Measurements from ENCODE around the gene WFDC6. TPM values are rescaled to one million over a fixed set of nuclear protein-coding genes. Genes with fewer than 3 reads are reported as not detected.

WFDC6 gene
- total RNA-seq, 2 experiments from 2014 or later: not detected

- DNase-seq (no peak), ATAC-seq (no peak)
- intact Hi-C loops (cut with DNase I, micrococcal nuclease): no loop called here
- Mint-ChIP-seq H3K27ac (no peak overlapping the region), H3K36me3 (ENCODE audit: low read depth) (no peaks in the 10 kb centered on the region), H3K4me3 (no peak overlapping the region), H3K27me3 (peaks cover 21% of the 10 kb centered on the region), H3K9me3 (ENCODE audit: low read depth) (no peaks in the 10 kb centered on the region), H3K4me1 (no peaks in the 10 kb centered on the region)
- ChIA-PET POLR2A (no interaction called here), CTCF (interaction anchor here (1.0 to 1.5 kb wide), 2 partner anchors 21 to 270 kb away, joined by 3 read pairs; no protein-coding TSS in a partner anchor)
Measured at GRCh38 chr20:45497971-45498494, 41.2 kb downstream of the WFDC6 start.

GRCh38 chr20:45496166-45496565, 43.1 kb downstream of the WFDC6 start:
- CTCF ChIA-PET: no interaction called here
- no peak for DNase-seq
- intact Hi-C loops (cut with DNase I, micrococcal nuclease): no loop called here
- H3K4me1 Mint-ChIP-seq: no peaks in the 10 kb centered on the region
- H3K27me3 Mint-ChIP-seq: peaks cover 17% of the 10 kb centered on the region
- H3K36me3 Mint-ChIP-seq (ENCODE audit: low read depth): no peaks in the 10 kb centered on the region
- POLR2A ChIA-PET: no interaction called here
- ATAC-seq: no peak
- no peak overlapping the region for H3K27ac Mint-ChIP-seq
- H3K4me3 Mint-ChIP-seq: no peak overlapping the region
- no peaks in the 10 kb centered on the region for H3K9me3 Mint-ChIP-seq (ENCODE audit: low read depth)

GRCh38 chr20:45495501-45495941, 43.8 kb downstream of the WFDC6 start:
- H3K27ac Mint-ChIP-seq: no peak overlapping the region
- intact Hi-C loops (cut with DNase I, micrococcal nuclease): no loop called here
- POLR2A ChIA-PET: no interaction called here
- no peak overlapping the region for H3K4me3 Mint-ChIP-seq
- H3K4me1 Mint-ChIP-seq: no peaks in the 10 kb centered on the region
- no peaks in the 10 kb centered on the region for H3K9me3 Mint-ChIP-seq (ENCODE audit: low read depth)
- peaks cover 17% of the 10 kb centered on the region for H3K27me3 Mint-ChIP-seq
- ATAC-seq: no peak
- no peak for DNase-seq
- no peaks in the 10 kb centered on the region for H3K36me3 Mint-ChIP-seq (ENCODE audit: low read depth)
- CTCF ChIA-PET: interaction anchor here (0.5 kb wide), 1 partner anchor 516 kb away, joined by 3 read pairs; no protein-coding TSS in a partner anchor

- POLR2A ChIA-PET: no interaction called here
- DNase-seq (no peak), ATAC-seq (no peak)
- Mint-ChIP-seq H3K27me3 (peaks cover 23% of the 10 kb centered on the region), H3K27ac (no peak overlapping the region), H3K9me3 (ENCODE audit: low read depth) (no peaks in the 10 kb centered on the region), H3K4me1 (no peaks in the 10 kb centered on the region), H3K4me3 (no peak overlapping the region), H3K36me3 (ENCODE audit: low read depth) (no peaks in the 10 kb centered on the region)
- intact Hi-C loops (cut with DNase I, micrococcal nuclease): no loop called here
- CTCF ChIA-PET: interaction anchor here (0.6 to 1.3 kb wide), 2 partner anchors 31 to 37 kb away, joined by 3 to 5 read pairs; no protein-coding TSS in a partner anchor
Measured at GRCh38 chr20:45489083-45489531, 50.2 kb downstream of the WFDC6 start.

GRCh38 chr20:45487231-45487635, 52.0 kb downstream of the WFDC6 start:
- Mint-ChIP-seq H3K4me3 (no peak overlapping the region), H3K9me3 (ENCODE audit: low read depth) (no peaks in the 10 kb centered on the region), H3K4me1 (no peaks in the 10 kb centered on the region), H3K36me3 (ENCODE audit: low read depth) (no peaks in the 10 kb centered on the region), H3K27me3 (peaks cover 24% of the 10 kb centered on the region), H3K27ac (no peak overlapping the region)
- CTCF ChIA-PET: interaction anchor here (2.6 kb wide), 1 partner anchor 125 kb away, joined by 8 read pairs; the partner anchor contains the start of gene SYS1
- intact Hi-C loops (cut with DNase I, micrococcal nuclease): no loop called here
- POLR2A ChIA-PET: no interaction called here
- no peak for ATAC-seq
- DNase-seq: peak; percentile 22

- no peak overlapping the region for H3K4me3 Mint-ChIP-seq
Measured at GRCh38 chr20:45485388-45485787, 53.9 kb downstream of the WFDC6 start.

GRCh38 chr20:45484676-45485075, 54.6 kb downstream of the WFDC6 start:
- no peaks in the 10 kb centered on the region for H3K36me3 Mint-ChIP-seq (ENCODE audit: low read depth)
- peaks cover 34% of the 10 kb centered on the region for H3K27me3 Mint-ChIP-seq
- H3K4me1 Mint-ChIP-seq: no peaks in the 10 kb centered on the region
- no peaks in the 10 kb centered on the region for H3K9me3 Mint-ChIP-seq (ENCODE audit: low read depth)
- DNase-seq: no peak
- ChIA-PET POLR2A (no interaction called here), CTCF (interaction anchor here (0.6 to 3.2 kb wide), 8 partner anchors 38 to 530 kb away, joined by 3 to 11 read pairs (median 4); partner anchors contain the start of gene SYS1)
- no peak overlapping the region for H3K27ac Mint-ChIP-seq
- H3K4me3 Mint-ChIP-seq: no peak overlapping the region
- no peak for ATAC-seq
- intact Hi-C loops (cut with DNase I, micrococcal nuclease): no loop called here

More at GRCh38 chr20:45485388-45485787, 53.9 kb downstream of the WFDC6 start:
- Mint-ChIP-seq H3K9me3 (ENCODE audit: low read depth) (no peaks in the 10 kb centered on the region), H3K36me3 (ENCODE audit: low read depth) (no peaks in the 10 kb centered on the region), H3K27me3 (peaks cover 31% of the 10 kb centered on the region), H3K27ac (no peak overlapping the region), H3K4me1 (no peaks in the 10 kb centered on the region)
- intact Hi-C loops (cut with DNase I, micrococcal nuclease): no loop called here
- CTCF ChIA-PET: interaction anchor here (0.6 to 3.2 kb wide), 5 partner anchors 20 to 286 kb away, joined by 3 to 11 read pairs (median 4); partner anchors contain the start of gene SYS1
- no peak for ATAC-seq
- POLR2A ChIA-PET: no interaction called here
- no peak for DNase-seq

Other genes starting within 250 kb of the WFDC6 start
- not detected for gene RBPJL, start 232.6 kb downstream of the WFDC6 start, total RNA-seq
- under 1 TPM; 0.35 to 0.48 TPM for gene MATN4, start 231.2 kb downstream of the WFDC6 start, total RNA-seq
- gene SDC4, start 191.1 kb downstream of the WFDC6 start, total RNA-seq: 10 to 100 TPM; 24.0 to 31.0 TPM
- 10 to 100 TPM; 16.1 to 26.1 TPM for gene SYS1, start 176.3 kb downstream of the WFDC6 start, total RNA-seq
- gene TP53TG5, start 161.2 kb downstream of the WFDC6 start, total RNA-seq: under 1 TPM; 0.40 to 0.80 TPM
- gene DBNDD2, start 131.2 kb downstream of the WFDC6 start, total RNA-seq: 10 to 100 TPM; 22.4 to 30.0 TPM
- 10 to 100 TPM; 44.0 to 65.7 TPM for gene PIGT, start 123.3 kb downstream of the WFDC6 start, total RNA-seq
- gene WFDC2, start 69.7 kb downstream of the WFDC6 start, total RNA-seq: under 1 TPM; 0.56 to 0.66 TPM
- gene SPINT3, start 23.9 kb downstream of the WFDC6 start, total RNA-seq: not detected
- not detected for gene EPPIN, start 7.9 kb upstream of the WFDC6 start, total RNA-seq
- gene WFDC8, start 39.8 kb upstream of the WFDC6 start, total RNA-seq: not detected
- gene WFDC10A, start 90.3 kb upstream of the WFDC6 start, total RNA-seq: not detected
- gene WFDC9, start 91.8 kb upstream of the WFDC6 start, total RNA-seq: not detected
- gene WFDC11, start 130.8 kb upstream of the WFDC6 start, total RNA-seq: not detected
- gene WFDC13, start 162.6 kb upstream of the WFDC6 start, total RNA-seq: not detected
- gene WFDC10B, start 165.5 kb upstream of the WFDC6 start, total RNA-seq: not detected
- gene SPINT4, start 182.9 kb upstream of the WFDC6 start, total RNA-seq: not detected